ENCODE data around the gene FAM131A. TPM values are rescaled to one million over a fixed set of nuclear protein-coding genes. Genes with fewer than 3 reads are reported as not detected.

FAM131A gene
- polyA plus RNA-seq, 1 donor from 2014 or later, result 141 TPM

- no peak overlapping the region for H2AFZ ChIP-seq (ENCODE audit: low read depth, low read length)
- no peaks in the 10 kb centered on the region for H3K79me2 ChIP-seq (replicated peaks; ENCODE audit: insufficient read depth, low read length)
- no peaks in the 10 kb centered on the region for H3F3A ChIP-seq (ENCODE audit: insufficient read depth, low read length, poor library complexity, severe bottlenecking)
- H3K27ac ChIP-seq (ENCODE audit: low read length), result no peak overlapping the region
- no peak overlapping the region for H3K4me2 ChIP-seq (ENCODE audit: low read length)
- no peaks in the 10 kb centered on the region for H3K9me2 ChIP-seq (ENCODE audit: insufficient read depth, low read length)
- H3K4me3 ChIP-seq (ENCODE audit: low read length), result peak overlapping the region; percentile 65
- no peaks in the 10 kb centered on the region for H4K20me1 ChIP-seq (ENCODE audit: insufficient read depth)
- peaks cover 39% of the 10 kb centered on the region for H3K27me3 ChIP-seq (ENCODE audit: insufficient read depth, low read depth, low read length)
- peak overlapping the region; percentile 49 for H3K9ac ChIP-seq (ENCODE audit: low read length)
- H3K36me3 ChIP-seq (ENCODE audit: insufficient read depth, low read length), result no peaks in the 10 kb centered on the region
- no peaks in the 10 kb centered on the region for H3K9me3 ChIP-seq (ENCODE audit: low read length)
- TF ChIP-seq REST (IDR thresholded peaks at IDR 0.05; ENCODE audit: borderline replicate concordance), result no peak
- peak; percentile 11 for TF ChIP-seq EP300 (conservative IDR thresholded peaks at IDR 0.05; ENCODE audit: poor library complexity, severe bottlenecking)
Observed at GRCh38 chr3:184380185-184380626, 42.8 kb downstream of the FAM131A start.

- H3K27ac ChIP-seq (ENCODE audit: low read length), result no peak overlapping the region
- H3K79me2 ChIP-seq (replicated peaks; ENCODE audit: insufficient read depth, low read length), result no peaks in the 10 kb centered on the region
- no peak overlapping the region for H3K4me2 ChIP-seq (ENCODE audit: low read length)
- peaks cover 39% of the 10 kb centered on the region for H3K27me3 ChIP-seq (ENCODE audit: insufficient read depth, low read depth, low read length)
- H3K9me3 ChIP-seq (ENCODE audit: low read length), result no peaks in the 10 kb centered on the region
- peak overlapping the region; percentile 65 for H3K4me3 ChIP-seq (ENCODE audit: low read length)
- H4K20me1 ChIP-seq (ENCODE audit: insufficient read depth), result no peaks in the 10 kb centered on the region
- no peaks in the 10 kb centered on the region for H3K9me2 ChIP-seq (ENCODE audit: insufficient read depth, low read length)
- H3F3A ChIP-seq (ENCODE audit: insufficient read depth, low read length, poor library complexity, severe bottlenecking), result no peaks in the 10 kb centered on the region
- H3K36me3 ChIP-seq (ENCODE audit: insufficient read depth, low read length), result no peaks in the 10 kb centered on the region
- no peak overlapping the region for H2AFZ ChIP-seq (ENCODE audit: low read depth, low read length)
- peak overlapping the region; percentile 49 for H3K9ac ChIP-seq (ENCODE audit: low read length)
- TF ChIP-seq RAD21 (conservative IDR thresholded peaks at IDR 0.05) (no peak), EZH2 (IDR thresholded peaks at IDR 0.05; ENCODE audit: borderline replicate concordance, insufficient read depth, low read length, poor library complexity, severe bottlenecking) (no peak), EP300 (conservative IDR thresholded peaks at IDR 0.05; ENCODE audit: poor library complexity, severe bottlenecking) (no peak), MXI1 (conservative IDR thresholded peaks at IDR 0.05; ENCODE audit: poor library complexity, severe bottlenecking) (no peak), POLR2AphosphoS5 (IDR thresholded peaks at IDR 0.05) (no peak), SMC3 (conservative IDR thresholded peaks at IDR 0.05; ENCODE audit: poor library complexity) (no peak), TAF1 (IDR thresholded peaks at IDR 0.05; ENCODE audit: low read depth) (no peak), CTCF (IDR thresholded peaks at IDR 0.05; ENCODE audit: poor library complexity, severe bottlenecking) (no peak), REST (IDR thresholded peaks at IDR 0.05; ENCODE audit: borderline replicate concordance) (no peak)
Observed at GRCh38 chr3:184380627-184381260, 43.3 kb downstream of the FAM131A start.

Measured in neural cell (in vitro differentiated cells).